ENCODE results near the gene RADIL.

Gene RADIL

DNA sequence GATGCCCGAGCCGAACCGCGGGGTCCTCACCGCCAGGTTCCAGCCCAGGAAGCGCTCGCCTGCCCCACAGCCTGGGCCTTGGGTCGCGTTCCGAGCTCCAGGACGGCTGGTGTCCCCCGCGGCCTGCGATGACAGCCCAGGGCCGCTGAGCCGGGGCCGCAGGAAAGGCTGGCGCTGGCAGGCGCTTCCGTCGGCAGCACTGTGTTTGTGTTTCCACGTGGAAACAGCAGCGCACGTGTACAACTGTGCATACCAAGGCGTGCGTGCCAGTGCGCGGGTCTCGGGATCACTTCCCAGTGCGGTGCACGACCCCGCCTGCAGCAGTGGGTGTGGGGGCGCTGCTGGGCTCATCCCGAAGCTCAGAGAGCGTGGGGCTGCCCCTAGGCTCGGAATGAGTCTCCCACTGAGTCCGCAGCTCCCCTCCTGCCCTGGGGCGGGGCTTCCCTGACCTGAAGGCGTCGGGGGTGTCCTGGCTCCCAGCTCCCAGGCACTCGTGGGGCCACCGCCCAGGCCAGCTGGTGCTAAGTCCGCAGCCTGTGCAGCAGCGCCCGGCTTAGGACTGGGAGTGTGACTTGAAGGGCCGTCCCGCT lies 90.9 kb downstream of the RADIL start:
- no peak for DNase-seq (ENCODE audit: low read depth)

- peak; percentile 64 for DNase-seq (ENCODE audit: low read depth)
Measured at GRCh38 chr7:4791738-4792536, 91.6 kb downstream of the RADIL start.

DNA sequence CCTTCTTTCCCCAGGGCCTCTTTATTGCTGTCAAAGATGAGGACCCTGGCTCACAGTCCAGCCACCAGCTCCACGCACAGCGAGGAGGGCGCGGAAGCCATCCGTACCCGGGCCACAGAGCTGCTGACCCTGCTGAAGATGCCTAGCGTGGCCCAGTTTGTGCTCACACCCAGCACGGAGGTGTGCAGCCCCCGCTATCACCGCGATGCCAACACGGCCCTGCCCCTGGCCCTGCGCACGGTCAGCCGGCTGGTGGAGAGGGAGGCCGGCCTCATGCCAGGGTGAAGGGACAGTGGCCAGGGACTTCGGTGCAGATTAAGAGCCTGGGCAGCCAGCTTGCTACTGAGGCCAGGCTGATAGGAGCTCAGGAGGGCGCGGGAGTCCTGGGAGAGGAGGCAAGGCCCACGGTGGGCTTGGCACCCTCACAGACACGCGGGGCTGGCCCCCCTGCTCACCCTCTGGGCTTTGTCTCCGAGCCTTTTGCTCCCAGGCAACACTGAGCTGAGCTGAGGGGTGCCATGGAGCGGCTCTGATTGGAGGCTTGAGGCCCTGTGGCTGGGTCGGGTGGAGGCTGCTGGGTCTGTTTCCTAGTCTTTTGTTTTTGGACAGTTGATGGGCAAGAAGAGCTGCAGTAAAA lies 92.3 kb downstream of the RADIL start:
- no peak for DNase-seq (ENCODE audit: low read depth)

DNA sequence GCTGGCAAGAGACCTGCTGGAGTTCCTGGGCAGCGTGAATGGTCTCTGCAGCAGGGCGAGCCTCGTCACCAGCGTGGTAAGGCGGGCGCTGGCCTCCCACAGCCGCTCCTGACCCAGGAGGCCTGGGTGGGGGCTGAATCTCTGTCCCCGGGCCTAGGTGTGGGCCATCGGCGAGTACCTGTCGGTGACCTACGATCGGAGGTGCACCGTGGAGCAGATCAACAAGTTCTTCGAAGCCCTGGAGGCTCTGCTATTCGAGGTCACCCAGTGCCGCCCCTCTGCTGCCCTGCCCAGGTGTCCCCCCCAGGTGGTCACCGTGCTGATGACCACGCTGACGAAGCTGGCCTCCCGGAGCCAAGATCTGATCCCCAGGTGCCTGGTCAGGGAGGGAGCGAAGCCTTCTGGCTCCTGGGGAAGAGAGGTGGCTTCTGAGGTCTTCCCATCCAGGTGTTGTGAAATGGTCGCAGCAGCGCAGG lies 93.0 kb downstream of the RADIL start:
- DNase-seq (ENCODE audit: low read depth): no peak

- no peak for DNase-seq (ENCODE audit: low read depth)
Measured at GRCh38 chr7:4790078-4790465, 93.4 kb downstream of the RADIL start.

DNA sequence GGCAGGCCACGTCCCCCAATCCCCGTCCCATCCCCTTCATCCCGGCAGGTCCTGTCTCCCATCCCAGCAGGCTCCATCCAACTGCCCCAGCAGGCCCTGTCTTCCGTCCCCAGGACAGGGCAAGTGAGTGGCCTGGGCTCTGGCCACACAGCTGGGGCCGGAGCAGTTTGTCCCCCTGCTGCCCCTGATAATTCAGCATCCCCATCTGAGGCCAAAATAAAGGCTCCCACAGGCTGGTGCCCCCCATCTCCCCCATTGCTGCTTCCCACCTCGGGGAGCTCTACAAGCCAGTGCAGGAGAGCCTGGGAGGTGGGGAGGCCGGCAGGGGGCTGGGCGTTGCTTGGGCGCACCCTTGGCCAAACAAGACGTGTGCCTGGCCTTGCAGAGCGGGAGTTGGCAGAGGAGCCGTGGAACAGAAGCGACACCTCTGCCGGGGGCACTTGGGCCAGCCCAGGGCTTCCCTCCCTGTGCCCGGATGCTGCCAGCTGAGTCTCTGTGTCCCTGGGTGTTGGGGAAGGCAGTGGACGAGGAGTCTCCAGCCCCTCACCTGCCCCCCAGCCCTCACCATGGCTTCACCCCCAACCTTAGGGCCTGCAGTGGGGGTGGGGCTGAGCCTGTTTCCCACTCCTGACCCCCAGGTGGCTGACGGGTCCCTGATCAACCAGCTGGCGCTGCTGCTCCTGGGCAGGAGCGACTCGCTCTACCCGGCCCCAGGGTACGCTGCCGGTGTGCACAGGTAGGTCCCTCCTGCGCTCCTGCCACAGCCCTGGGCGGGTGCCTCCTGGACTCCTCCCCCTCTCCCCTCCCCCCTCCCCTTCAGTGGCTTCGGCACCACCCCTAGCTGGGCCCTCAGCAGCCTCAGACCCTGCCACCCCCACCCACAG lies 94.1 kb downstream of the RADIL start:
- no peak for DNase-seq (ENCODE audit: low read depth)

DNA sequence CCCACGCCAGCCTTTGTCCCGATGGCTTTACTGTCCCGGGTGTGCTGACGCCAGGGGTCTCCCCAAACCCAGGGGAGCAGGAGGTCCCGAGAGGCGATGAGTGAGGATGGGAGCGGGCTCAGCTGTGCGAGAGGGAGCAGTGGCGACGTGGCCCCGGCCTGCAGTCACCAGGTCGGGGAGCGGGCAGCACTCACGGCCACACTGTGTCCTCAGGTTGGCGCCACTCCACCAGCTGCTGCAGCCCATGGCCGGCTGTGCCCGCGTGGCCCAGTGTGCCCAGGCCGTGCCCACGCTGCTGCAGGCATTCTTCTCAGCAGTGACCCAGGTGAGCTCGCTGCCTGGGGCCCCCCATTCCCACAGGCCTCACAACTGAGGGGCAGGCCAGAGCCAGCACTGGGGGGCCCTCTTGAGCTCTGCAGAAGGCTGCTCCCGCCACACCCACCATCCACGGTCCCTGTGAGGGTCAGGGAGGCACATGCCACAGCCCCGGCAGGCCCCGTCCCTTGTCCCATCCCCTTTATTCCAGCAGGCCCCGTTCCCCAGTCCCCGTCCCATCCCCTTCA lies 94.8 kb downstream of the RADIL start:
- no peak for DNase-seq (ENCODE audit: low read depth)

GRCh38 chr7:4787947-4788626 lies 95.4 kb downstream of the RADIL start:
- no peak for DNase-seq (ENCODE audit: low read depth)

- DNase-seq (ENCODE audit: low read depth): no peak
Measured at GRCh38 chr7:4787541-4787940, 96.0 kb downstream of the RADIL start.

DNA sequence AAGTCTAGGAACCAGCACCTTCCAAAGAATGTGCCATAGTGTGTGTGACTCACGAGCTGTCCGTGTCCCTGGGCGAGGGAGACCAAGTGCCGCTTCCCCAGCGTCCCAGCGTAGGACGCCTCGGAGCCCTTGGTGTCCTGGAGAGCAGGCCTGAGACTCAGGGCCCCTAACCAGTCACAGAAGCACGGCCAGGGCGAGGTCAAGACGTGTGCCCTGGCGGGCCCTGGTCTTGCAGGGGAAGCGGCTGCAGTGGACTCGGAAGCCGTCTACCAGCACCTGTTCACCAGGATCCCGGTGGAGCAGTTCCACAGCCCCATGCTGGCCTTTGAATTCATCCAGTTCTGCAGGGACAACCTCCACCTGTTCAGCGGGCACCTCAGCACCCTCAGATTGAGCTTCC lies 97.5 kb downstream of the RADIL start:
- DNase-seq (ENCODE audit: low read depth): no peak

DNA sequence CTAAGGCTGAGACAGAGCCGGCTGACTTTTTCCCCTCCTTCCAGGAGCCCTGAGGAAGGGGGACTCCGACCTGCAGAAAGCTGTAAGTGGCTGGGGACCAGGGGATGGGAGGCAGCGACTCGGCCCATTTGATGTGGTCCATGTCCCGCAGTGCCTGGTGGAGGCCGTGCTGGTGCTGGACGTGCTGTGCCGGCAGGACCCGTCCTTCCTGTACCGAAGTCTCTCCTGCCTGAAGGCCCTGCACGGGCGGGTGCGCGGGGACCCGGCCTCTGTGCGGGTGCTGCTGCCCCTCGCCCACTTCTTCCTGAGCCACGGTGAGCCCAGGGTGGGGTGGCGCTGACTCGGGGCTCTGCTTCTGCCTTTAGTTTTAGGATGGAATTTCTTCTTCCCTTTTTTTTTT lies 98.1 kb downstream of the RADIL start:
- DNase-seq (ENCODE audit: low read depth): no peak

DNA sequence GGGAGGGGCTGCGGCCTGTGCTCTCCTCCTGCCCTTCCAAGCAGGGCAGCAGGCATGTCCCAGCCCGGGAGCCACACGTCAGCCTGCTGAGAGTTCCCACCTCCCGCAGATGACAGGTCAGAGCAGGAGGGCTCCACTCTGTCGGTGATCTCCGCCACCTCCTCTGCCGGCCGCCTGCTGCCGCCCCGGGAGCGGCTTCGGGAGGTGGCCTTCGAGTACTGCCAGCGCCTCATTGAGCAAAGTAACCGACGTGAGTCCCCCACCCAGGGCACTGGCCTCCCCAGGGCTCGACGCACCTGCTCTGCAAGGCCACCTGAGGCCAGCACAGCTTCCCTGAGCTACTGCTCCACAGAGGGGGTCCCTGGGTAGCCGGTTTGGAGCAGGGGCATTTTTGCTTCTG lies 98.7 kb downstream of the RADIL start:
- no peak for DNase-seq (ENCODE audit: low read depth)

GRCh38 chr7:4783762-4784351 lies 99.7 kb downstream of the RADIL start:
- no peak for DNase-seq (ENCODE audit: low read depth)

GRCh38 chr7:4783292-4783652 lies 100.2 kb downstream of the RADIL start:
- no peak for DNase-seq (ENCODE audit: low read depth)

DNA sequence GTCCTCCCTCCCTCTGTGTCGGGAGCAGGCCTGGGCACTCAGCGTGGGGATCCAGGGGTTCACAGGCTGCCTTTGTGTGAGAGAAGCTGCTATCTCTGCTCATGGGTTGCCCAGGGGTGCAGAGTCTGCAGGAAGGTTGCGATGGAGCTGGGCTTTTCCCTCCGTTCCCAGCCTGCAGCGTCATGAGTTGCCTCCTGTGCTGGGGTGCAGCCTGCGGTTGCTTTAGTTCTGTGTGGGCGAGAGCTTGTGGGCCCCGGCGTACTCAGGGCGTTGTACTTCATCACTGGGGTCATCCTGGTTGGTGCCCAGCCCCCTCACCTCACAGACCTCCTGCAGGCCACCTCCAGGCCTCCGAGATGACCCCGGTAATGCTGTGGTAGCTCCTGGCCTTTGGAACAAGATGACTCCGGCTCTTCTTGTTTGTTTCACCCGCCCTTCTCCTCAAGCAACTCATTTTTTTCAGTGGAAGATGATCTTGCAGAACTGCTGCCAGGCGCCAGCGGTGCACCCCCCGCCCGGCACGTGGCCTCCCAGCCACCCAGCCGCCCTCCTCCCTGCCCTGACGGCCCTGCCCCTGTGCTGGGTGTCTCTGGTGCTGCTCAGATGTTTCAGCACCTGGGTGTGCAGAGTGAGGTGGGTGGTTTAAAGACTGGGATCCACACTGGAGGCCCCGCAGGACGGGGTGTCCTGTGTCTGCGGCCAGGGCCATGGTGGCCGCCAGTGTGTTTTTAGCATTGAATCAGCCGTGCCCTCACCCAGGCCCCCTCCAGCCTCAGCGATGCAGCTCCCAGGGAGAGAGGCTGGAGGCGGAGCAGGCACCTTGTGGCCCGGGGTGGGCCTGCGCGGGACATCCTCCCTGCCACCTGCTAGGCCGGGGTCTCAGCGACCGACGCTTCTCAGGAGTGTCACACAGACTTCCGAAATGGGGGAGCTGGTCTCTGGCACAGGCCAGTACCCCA lies 100.9 kb downstream of the RADIL start:
- DNase-seq (ENCODE audit: low read depth): no peak

DNA sequence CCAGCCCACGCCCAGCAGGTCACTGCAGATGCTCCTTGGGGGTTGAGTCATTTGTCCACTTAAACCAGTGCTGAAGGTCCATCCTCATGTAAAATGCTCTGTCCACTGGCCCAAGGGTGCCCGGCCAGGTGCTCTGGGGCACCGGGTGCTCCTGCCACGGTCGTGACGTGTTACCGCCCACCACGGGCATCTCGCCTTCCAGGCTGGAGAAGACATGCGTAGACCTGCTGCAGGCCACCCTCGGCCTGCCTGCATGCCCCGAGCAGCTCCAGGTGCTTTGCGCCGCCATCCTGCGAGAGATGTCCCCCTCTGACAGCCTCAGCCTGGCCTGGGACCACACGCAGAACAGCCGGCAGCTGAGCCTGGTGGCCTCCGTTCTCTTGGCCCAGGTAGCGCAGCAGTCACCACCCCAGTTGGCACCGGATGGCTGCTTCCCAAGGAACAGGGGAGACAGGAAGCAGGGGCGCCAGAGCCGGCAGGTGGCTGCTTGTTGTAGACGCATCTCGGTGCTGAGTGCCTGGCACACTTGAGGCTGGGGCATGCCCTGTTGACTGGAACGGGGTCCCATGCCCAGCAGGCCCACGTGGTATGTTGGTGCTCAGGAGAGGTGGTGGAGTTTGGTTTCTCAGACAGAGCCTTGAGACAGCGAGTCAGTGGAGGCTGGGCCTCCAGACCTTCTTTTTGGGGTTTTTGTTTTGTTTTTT lies 102.0 kb downstream of the RADIL start:
- DNase-seq (ENCODE audit: low read depth): no peak

DNA sequence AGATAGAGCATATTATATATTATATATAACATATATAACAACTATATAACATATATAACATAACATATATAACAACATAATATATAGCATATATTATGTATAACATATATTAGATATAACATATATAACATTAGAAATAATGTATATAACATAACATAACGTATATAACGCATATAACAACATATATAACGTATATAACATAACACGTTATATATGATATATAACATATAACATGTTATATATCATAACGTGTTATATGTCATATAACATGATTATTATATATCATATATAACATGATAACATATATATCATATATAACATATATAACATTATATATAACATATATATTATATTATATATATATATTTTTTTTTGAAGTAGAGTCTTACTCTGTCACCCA lies 104.4 kb downstream of the RADIL start:
- DNase-seq (ENCODE audit: low read depth): no peak

DNA sequence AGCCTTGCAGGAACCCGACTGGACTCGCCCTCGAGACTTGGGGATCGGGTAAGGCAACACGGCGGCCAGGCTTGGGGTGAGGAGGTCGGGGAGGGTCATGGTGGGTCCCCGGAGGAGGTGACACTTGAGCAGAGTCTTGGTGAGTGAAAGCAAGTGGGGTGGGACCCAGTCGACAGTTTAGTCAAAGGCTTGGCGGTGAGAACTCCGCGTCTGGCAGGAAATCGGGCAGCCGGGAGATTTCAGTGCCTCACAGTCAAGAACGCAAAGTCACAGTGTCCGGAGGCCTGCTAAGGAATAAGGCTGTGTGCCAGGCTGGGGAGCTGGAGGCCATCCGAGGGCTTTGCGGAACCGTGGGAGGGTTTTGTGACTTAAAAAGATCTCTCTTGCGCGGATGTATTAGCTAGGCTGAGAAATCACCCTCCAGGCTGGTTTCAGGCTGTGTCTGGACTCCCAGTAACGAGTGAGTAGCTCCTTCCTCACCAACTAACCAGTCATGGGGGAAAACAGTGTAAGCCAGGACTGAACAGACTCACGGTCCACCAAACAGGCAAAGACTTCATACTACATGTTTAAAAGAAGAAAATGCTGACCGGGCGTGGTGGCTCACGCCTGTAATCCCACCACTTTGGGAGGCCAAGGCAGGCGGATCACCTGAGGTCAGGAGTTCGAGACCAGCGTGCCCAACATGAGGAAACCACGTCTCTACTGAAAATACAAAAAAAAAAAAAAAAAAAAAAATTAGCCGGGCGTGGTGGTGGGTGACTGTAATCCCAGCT lies 107.5 kb downstream of the RADIL start:
- no peak for DNase-seq (ENCODE audit: low read depth)
